Measurements from ENCODE around the gene IFT122.
"Not testable (repeated sequence)": the region's sequence is repeated elsewhere in the genome, so short reads cannot be mapped to it uniquely, and the experiment has no call there.

The IFT122 gene

GRCh38 chr3:129404130-129404529, 35.9 kb upstream of the IFT122 start:
- no peak overlapping the region for H3K4me3 ChIP-seq (ENCODE audit: low read length)
- no peaks in the 10 kb centered on the region for H3K27me3 ChIP-seq (ENCODE audit: insufficient read depth, low read length)
- H2AFZ ChIP-seq (ENCODE audit: low read depth, low read length), result no peak overlapping the region
- H3K4me1 ChIP-seq (ENCODE audit: insufficient read depth, low read length), result no peaks in the 10 kb centered on the region
- H3K36me3 ChIP-seq (ENCODE audit: insufficient read depth, low read length), result no peaks in the 10 kb centered on the region
- no peaks in the 10 kb centered on the region for H3K9me3 ChIP-seq (ENCODE audit: low read length)

- no peaks in the 10 kb centered on the region for H3K36me3 ChIP-seq (ENCODE audit: insufficient read depth, low read length)
- H3K4me3 ChIP-seq (ENCODE audit: low read length), result no peak overlapping the region
- H3K27me3 ChIP-seq (ENCODE audit: insufficient read depth, low read length), result no peaks in the 10 kb centered on the region
- H3K9me3 ChIP-seq (ENCODE audit: low read length), result no peaks in the 10 kb centered on the region
- no peak overlapping the region for H2AFZ ChIP-seq (ENCODE audit: low read depth, low read length)
- H3K4me1 ChIP-seq (ENCODE audit: insufficient read depth, low read length), result no peaks in the 10 kb centered on the region
Observed at GRCh38 chr3:129404610-129405009, 35.4 kb upstream of the IFT122 start.

GRCh38 chr3:129409541-129409940, 30.5 kb upstream of the IFT122 start:
- Histone ChIP-seq H3K27me3 (ENCODE audit: insufficient read depth, low read length) (no peaks in the 10 kb centered on the region), H3K9me3 (ENCODE audit: low read length) (no peaks in the 10 kb centered on the region), H3K4me1 (ENCODE audit: insufficient read depth, low read length) (no peaks in the 10 kb centered on the region), H2AFZ (ENCODE audit: low read depth, low read length) (no peak overlapping the region), H3K4me3 (ENCODE audit: low read length) (no peak overlapping the region), H3K36me3 (ENCODE audit: insufficient read depth, low read length) (no peaks in the 10 kb centered on the region)

GRCh38 chr3:129410971-129411370, 29.1 kb upstream of the IFT122 start:
- no peaks in the 10 kb centered on the region for H3K36me3 ChIP-seq (ENCODE audit: insufficient read depth, low read length)
- no peaks in the 10 kb centered on the region for H3K4me1 ChIP-seq (ENCODE audit: insufficient read depth, low read length)
- H3K27me3 ChIP-seq (ENCODE audit: insufficient read depth, low read length), result no peaks in the 10 kb centered on the region
- no peak overlapping the region for H2AFZ ChIP-seq (ENCODE audit: low read depth, low read length)
- no peak overlapping the region for H3K4me3 ChIP-seq (ENCODE audit: low read length)
- H3K9me3 ChIP-seq (ENCODE audit: low read length), result no peaks in the 10 kb centered on the region

- Histone ChIP-seq H3K36me3 (ENCODE audit: insufficient read depth, low read length) (no peaks in the 10 kb centered on the region), H2AFZ (ENCODE audit: low read depth, low read length) (no peak overlapping the region), H3K4me1 (ENCODE audit: insufficient read depth, low read length) (no peaks in the 10 kb centered on the region), H3K27me3 (ENCODE audit: insufficient read depth, low read length) (no peaks in the 10 kb centered on the region), H3K4me3 (ENCODE audit: low read length) (no peak overlapping the region), H3K9me3 (ENCODE audit: low read length) (no peaks in the 10 kb centered on the region)
Observed at GRCh38 chr3:129412542-129413198, 27.4 kb upstream of the IFT122 start.

GRCh38 chr3:129413238-129413637, 26.8 kb upstream of the IFT122 start:
- H3K4me1 ChIP-seq (ENCODE audit: insufficient read depth, low read length); H3K27me3 ChIP-seq (ENCODE audit: insufficient read depth, low read length); H3K36me3 ChIP-seq (ENCODE audit: insufficient read depth, low read length); H2AFZ ChIP-seq (ENCODE audit: low read depth, low read length); H3K4me3 ChIP-seq (ENCODE audit: low read length); H3K9me3 ChIP-seq (ENCODE audit: low read length): not testable (repeated sequence)

- H3K9me3 ChIP-seq (ENCODE audit: low read length), result no peaks in the 10 kb centered on the region
- no peaks in the 10 kb centered on the region for H3K4me1 ChIP-seq (ENCODE audit: insufficient read depth, low read length)
- no peak overlapping the region for H2AFZ ChIP-seq (ENCODE audit: low read depth, low read length)
Observed at GRCh38 chr3:129413687-129414506, 26.1 kb upstream of the IFT122 start.

GRCh38 chr3:129415378-129415777, 24.6 kb upstream of the IFT122 start:
- H3K4me1 ChIP-seq (ENCODE audit: insufficient read depth, low read length), result no peaks in the 10 kb centered on the region
- no peak overlapping the region for H3K4me3 ChIP-seq (ENCODE audit: low read length)
- H3K9me3 ChIP-seq (ENCODE audit: low read length), result no peaks in the 10 kb centered on the region
- H2AFZ ChIP-seq (ENCODE audit: low read depth, low read length), result no peak overlapping the region
- no peaks in the 10 kb centered on the region for H3K36me3 ChIP-seq (ENCODE audit: insufficient read depth, low read length)
- no peaks in the 10 kb centered on the region for H3K27me3 ChIP-seq (ENCODE audit: insufficient read depth, low read length)

More at GRCh38 chr3:129413687-129414506, 26.1 kb upstream of the IFT122 start:
- no peak overlapping the region for H3K4me3 ChIP-seq (ENCODE audit: low read length)
- no peaks in the 10 kb centered on the region for H3K27me3 ChIP-seq (ENCODE audit: insufficient read depth, low read length)
- no peaks in the 10 kb centered on the region for H3K36me3 ChIP-seq (ENCODE audit: insufficient read depth, low read length)

- H3K4me3 ChIP-seq (ENCODE audit: low read length), result no peak overlapping the region
- H3K27me3 ChIP-seq (ENCODE audit: insufficient read depth, low read length), result no peaks in the 10 kb centered on the region
- H3K4me1 ChIP-seq (ENCODE audit: insufficient read depth, low read length), result no peaks in the 10 kb centered on the region
- no peak overlapping the region for H2AFZ ChIP-seq (ENCODE audit: low read depth, low read length)
- H3K36me3 ChIP-seq (ENCODE audit: insufficient read depth, low read length), result no peaks in the 10 kb centered on the region
- H3K9me3 ChIP-seq (ENCODE audit: low read length), result no peaks in the 10 kb centered on the region
Observed at GRCh38 chr3:129415830-129416229, 24.2 kb upstream of the IFT122 start.

- Histone ChIP-seq H3K4me3 (ENCODE audit: low read length) (no peak overlapping the region), H2AFZ (ENCODE audit: low read depth, low read length) (no peak overlapping the region), H3K9me3 (ENCODE audit: low read length) (peaks cover 2% of the 10 kb centered on the region), H3K36me3 (ENCODE audit: insufficient read depth, low read length) (no peaks in the 10 kb centered on the region), H3K27me3 (ENCODE audit: insufficient read depth, low read length) (no peaks in the 10 kb centered on the region), H3K4me1 (ENCODE audit: insufficient read depth, low read length) (no peaks in the 10 kb centered on the region)
Observed at GRCh38 chr3:129416415-129416814, 23.6 kb upstream of the IFT122 start.

GRCh38 chr3:129417326-129417725, 22.7 kb upstream of the IFT122 start:
- no peaks in the 10 kb centered on the region for H3K4me1 ChIP-seq (ENCODE audit: insufficient read depth, low read length)
- no peaks in the 10 kb centered on the region for H3K27me3 ChIP-seq (ENCODE audit: insufficient read depth, low read length)
- no peak overlapping the region for H3K4me3 ChIP-seq (ENCODE audit: low read length)
- H2AFZ ChIP-seq (ENCODE audit: low read depth, low read length), result no peak overlapping the region
- peaks cover 2% of the 10 kb centered on the region for H3K9me3 ChIP-seq (ENCODE audit: low read length)
- no peaks in the 10 kb centered on the region for H3K36me3 ChIP-seq (ENCODE audit: insufficient read depth, low read length)

GRCh38 chr3:129418041-129418973, 21.7 kb upstream of the IFT122 start:
- Histone ChIP-seq H3K36me3 (ENCODE audit: insufficient read depth, low read length) (no peaks in the 10 kb centered on the region), H3K27me3 (ENCODE audit: insufficient read depth, low read length) (no peaks in the 10 kb centered on the region), H2AFZ (ENCODE audit: low read depth, low read length) (no peak overlapping the region), H3K9me3 (ENCODE audit: low read length) (peaks cover 2% of the 10 kb centered on the region), H3K4me1 (ENCODE audit: insufficient read depth, low read length) (no peaks in the 10 kb centered on the region), H3K4me3 (ENCODE audit: low read length) (no peak overlapping the region)

- H3K9me3 ChIP-seq (ENCODE audit: low read length), result peaks cover 2% of the 10 kb centered on the region
- no peak overlapping the region for H2AFZ ChIP-seq (ENCODE audit: low read depth, low read length)
- no peaks in the 10 kb centered on the region for H3K36me3 ChIP-seq (ENCODE audit: insufficient read depth, low read length)
- peaks cover 4% of the 10 kb centered on the region for H3K4me1 ChIP-seq (ENCODE audit: insufficient read depth, low read length)
- no peak overlapping the region for H3K4me3 ChIP-seq (ENCODE audit: low read length)
- H3K27me3 ChIP-seq (ENCODE audit: insufficient read depth, low read length), result no peaks in the 10 kb centered on the region
Observed at GRCh38 chr3:129419476-129419875, 20.5 kb upstream of the IFT122 start.

Measured in neuron (in vitro differentiated cells).